SH-SY5Y (cell line): ENCODE data around the gene PDE4B.

Experiments
- GATA2 ChIP-seq: IDR thresholded peaks from 2 replicates; pipeline ENCODE4 v1.6.1; 2011; ENCODE audit warnings: mild to moderate bottlenecking, low read depth, low read length
- GATA3 ChIP-seq: IDR thresholded peaks from 2 replicates; pipeline ENCODE4 v1.6.1; 2011; ENCODE audit warnings: low read depth, mild to moderate bottlenecking, low read length, moderate library complexity

Gene PDE4B

GRCh38 chr1:66368261-66368660 lies 575.6 kb downstream of the PDE4B start:
- TF ChIP-seq GATA3 = no peak
- no peak for TF ChIP-seq GATA2

GRCh38 chr1:66370462-66370971 lies 577.8 kb downstream of the PDE4B start:
- TF ChIP-seq GATA2 (no peak), GATA3 (no peak)

- no peak for TF ChIP-seq GATA3
- no peak for TF ChIP-seq GATA2
Observed at GRCh38 chr1:66371233-66372005, 578.7 kb downstream of the PDE4B start.

- TF ChIP-seq GATA3 (no peak), GATA2 (no peak)
Observed at GRCh38 chr1:66372522-66373101, 579.9 kb downstream of the PDE4B start.

GRCh38 chr1:66373157-66373591 lies 580.5 kb downstream of the PDE4B start:
- TF ChIP-seq GATA2 (no peak), GATA3 (no peak)

GRCh38 chr1:66374148-66374547 lies 581.5 kb downstream of the PDE4B start:
- TF ChIP-seq GATA3 (no peak), GATA2 (no peak)

GRCh38 chr1:66374561-66375111 lies 581.9 kb downstream of the PDE4B start:
- TF ChIP-seq GATA3 (no peak), GATA2 (no peak)

- no peak for TF ChIP-seq GATA3
- TF ChIP-seq GATA2 = no peak
Observed at GRCh38 chr1:66375125-66375524, 582.4 kb downstream of the PDE4B start.

GRCh38 chr1:66380452-66381212 lies 587.9 kb downstream of the PDE4B start:
- TF ChIP-seq GATA2 (no peak), GATA3 (no peak)

- TF ChIP-seq GATA3 = no peak
- no peak for TF ChIP-seq GATA2
Observed at GRCh38 chr1:66381621-66382275, 589.1 kb downstream of the PDE4B start.

GRCh38 chr1:66383168-66383567 lies 590.5 kb downstream of the PDE4B start:
- TF ChIP-seq GATA2 (no peak), GATA3 (no peak)

GRCh38 chr1:66383611-66384010 lies 590.9 kb downstream of the PDE4B start:
- no peak for TF ChIP-seq GATA2
- TF ChIP-seq GATA3 = no peak

- no peak for TF ChIP-seq GATA3
- no peak for TF ChIP-seq GATA2
Observed at GRCh38 chr1:66384258-66384921, 591.7 kb downstream of the PDE4B start.
